ENCODE results near the gene GMDS. TPM values are rescaled to one million over a fixed set of nuclear protein-coding genes. Genes with fewer than 3 reads are reported as not detected.

Gene GMDS
- total and polyA plus RNA-seq, 2 of the 8 experiments (the other 6 are each of a cell fraction or from before 2014, with no cell fraction given), result 16.8 to 50.0 TPM

- H3K4me2 ChIP-seq (ENCODE audit: insufficient read depth in 1 of 2, low read depth in 2 of 2, low read length in 2 of 2), result no peak overlapping the region
- no peak for FAIRE-seq
- H2AFZ ChIP-seq (ENCODE audit: low read length), result no peak overlapping the region
Measured at GRCh38 chr6:1670711-1671462, 574.5 kb downstream of the GMDS start.

More at GRCh38 chr6:1670711-1671462, 574.5 kb downstream of the GMDS start:
- no peak overlapping the region for H2BK15ac ChIP-seq (ENCODE audit: low read length)
- DNase-seq (ENCODE audit: low read depth in 1 of 2, low spot score in 2 of 2), result no peak
- no peak overlapping the region for H3K9ac ChIP-seq (replicated peaks in 1 of 4; ENCODE audit: extremely low read depth in 1 of 4, low read depth in 3 of 4, low read length in 3 of 4)
- H3K23ac ChIP-seq (ENCODE audit: insufficient read length), result no peak overlapping the region
- H4K20me1 ChIP-seq (replicated peaks in 1 of 2; ENCODE audit: control insufficient read depth in 1 of 2, insufficient read depth in 2 of 2, low read length in 2 of 2), result no peaks in the 10 kb centered on the region
- H3K14ac ChIP-seq (ENCODE audit: insufficient read length), result no peak overlapping the region
- no peaks in the 10 kb centered on the region for H3K9me3 ChIP-seq (ENCODE audit: insufficient read depth in 2 of 2, low read depth in 1 of 2, low read length in 1 of 2)
- 84% methylated on average over 16 of the region's 16 CpGs; no CpG with 5 or more reads in 1 of the 2 experiments for WGBS, 2 experiments (ENCODE audit: extremely low coverage in 1 of 2, insufficient coverage in 1 of 2, insufficient read length in 1 of 2, insufficient replicate concordance in 2 of 2, low coverage in 1 of 2, low lambda C conversion rate in 2 of 2, missing lambda C conversion rate in 1 of 2)
- no peak overlapping the region for H3K4me3 ChIP-seq (ENCODE audit: extremely low read depth in 1 of 4, insufficient read depth in 2 of 4, low read depth in 3 of 4, low read length in 4 of 4)
- no peak overlapping the region for H3K18ac ChIP-seq (ENCODE audit: extremely low read depth, low read length)
- no peaks in the 10 kb centered on the region for H3K4me1 ChIP-seq (replicated peaks in 1 of 4; ENCODE audit: control insufficient read depth in 3 of 4, insufficient read depth in 4 of 4, low read length in 3 of 4)
- H3K79me1 ChIP-seq (ENCODE audit: low read depth, low read length), result no peaks in the 10 kb centered on the region
- no peak overlapping the region for H4K8ac ChIP-seq (ENCODE audit: extremely low read depth, insufficient read depth, low read length)
- ChIA-PET POLR2A (ENCODE audit: partially characterized antibody) (no interaction called here), CTCF (ENCODE audit: partially characterized antibody) (interaction anchor here (1.9 to 2.1 kb wide), 2 partner anchors 27 to 75 kb away, joined by 5 read pairs; no protein-coding TSS in a partner anchor)
- no peak overlapping the region for H3K4ac ChIP-seq (replicated peaks; ENCODE audit: insufficient read length, low read depth, low read length)
- no peak overlapping the region for H2BK120ac ChIP-seq (replicated peaks; ENCODE audit: low read depth, low read length)
- no peaks in the 10 kb centered on the region for H3K79me2 ChIP-seq (ENCODE audit: control insufficient read depth in 1 of 2, insufficient read depth in 2 of 2, low read length in 2 of 2)
- no peak overlapping the region for H3K27ac ChIP-seq (ENCODE audit: low read depth, low read length)
- H3K56ac ChIP-seq (replicated peaks; ENCODE audit: insufficient read length, low read depth, low read length), result no peak overlapping the region
- no peak overlapping the region for H2AK5ac ChIP-seq (ENCODE audit: low read depth, low read length)
- no peak overlapping the region for H2BK20ac ChIP-seq (ENCODE audit: low read length)
- no peak overlapping the region for H2BK12ac ChIP-seq (ENCODE audit: low read depth, low read length)
- H3K23me2 ChIP-seq (ENCODE audit: low read depth, low read length), result no peaks in the 10 kb centered on the region
- H3K27me3 ChIP-seq (replicated peaks in 1 of 4; ENCODE audit: control insufficient read depth in 3 of 4, extremely low read depth in 1 of 4, insufficient read depth in 3 of 4, low read length in 3 of 4), result no peaks in the 10 kb centered on the region
- no peak overlapping the region for H2BK5ac ChIP-seq (ENCODE audit: low read depth, low read length)
- no peaks in the 10 kb centered on the region for H3K36me3 ChIP-seq (ENCODE audit: control insufficient read depth in 2 of 4, insufficient read depth in 4 of 4, low read length in 3 of 4)
- no peak overlapping the region for H4K91ac ChIP-seq (replicated peaks; ENCODE audit: insufficient read length, low read length)
- H4K5ac ChIP-seq (ENCODE audit: insufficient read length, low read depth, low read length), result no peak overlapping the region
- TF ChIP-seq, protein P1, sequence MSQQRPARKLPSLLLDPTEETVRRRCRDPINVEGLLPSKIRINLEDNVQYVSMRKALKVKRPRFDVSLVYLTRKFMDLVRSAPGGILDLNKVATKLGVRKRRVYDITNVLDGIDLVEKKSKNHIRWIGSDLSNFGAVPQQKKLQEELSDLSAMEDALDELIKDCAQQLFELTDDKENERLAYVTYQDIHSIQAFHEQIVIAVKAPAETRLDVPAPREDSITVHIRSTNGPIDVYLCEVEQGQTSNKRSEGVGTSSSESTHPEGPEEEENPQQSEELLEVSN (IDR thresholded peaks at IDR 0.05), result peak; percentile 58; the same call in 1 of the 2 replicates
- no peak for TF ChIP-seq EP300 (IDR thresholded peaks at IDR 0.05; ENCODE audit: borderline replicate concordance in 1 of 2, low read depth in 2 of 2, low read length in 2 of 2)
- TF ChIP-seq JUND (IDR thresholded peaks at IDR 0.05; ENCODE audit: low read length), result no peak
- TF ChIP-seq SP1 (IDR thresholded peaks at IDR 0.05; ENCODE audit: low read depth, low read length), result no peak
- no peak for TF ChIP-seq TAF1 (IDR thresholded peaks at IDR 0.05; ENCODE audit: low read depth, low read length)
- TF ChIP-seq MAX (IDR thresholded peaks at IDR 0.05), result peak; percentile 44; the same call in 1 of the 2 replicates
- no peak for TF ChIP-seq EGR1 (IDR thresholded peaks at IDR 0.05; ENCODE audit: borderline replicate concordance, low read depth, low read length)
- no peak for TF ChIP-seq USF2 (IDR thresholded peaks at IDR 0.05; ENCODE audit: low read length)
